HG02571 (cell line): ENCODE data around the gene ARID3A.
"Not testable (repeated sequence)": the region's sequence is repeated elsewhere in the genome, so short reads cannot be mapped to it uniquely, and the experiment has no call there.

Experiments used
- ATAC-seq: cut with Tn5 transposase; IDR thresholded peaks from one replicate; pipeline ENCODE4 v1.9.1; 2021; ENCODE audit warnings: mild to moderate bottlenecking, moderate library complexity; ENCODE audit not compliant: unreplicated experiment

ARID3A gene

DNA sequence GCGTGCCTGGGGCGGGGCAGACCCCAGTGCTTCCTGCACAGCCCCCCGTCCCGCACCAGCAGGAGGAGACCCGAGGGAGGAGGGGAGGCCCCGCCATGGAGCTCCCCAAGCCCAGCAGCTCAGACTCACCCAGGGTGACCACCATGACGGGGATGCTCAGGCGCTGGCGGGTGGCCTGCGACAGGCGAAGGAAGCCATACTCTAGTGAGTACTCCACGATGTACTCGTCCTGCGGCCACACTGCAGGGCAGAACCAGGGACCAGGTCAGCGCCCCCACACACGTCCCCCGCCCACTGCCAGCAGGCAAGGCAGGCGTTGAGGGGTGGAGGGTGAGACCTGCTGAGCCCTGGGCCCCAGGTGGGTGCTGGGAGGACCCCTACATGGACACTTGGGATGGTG is 86.5 kb downstream of the ARID3A start:
- no peak for ATAC-seq

DNA sequence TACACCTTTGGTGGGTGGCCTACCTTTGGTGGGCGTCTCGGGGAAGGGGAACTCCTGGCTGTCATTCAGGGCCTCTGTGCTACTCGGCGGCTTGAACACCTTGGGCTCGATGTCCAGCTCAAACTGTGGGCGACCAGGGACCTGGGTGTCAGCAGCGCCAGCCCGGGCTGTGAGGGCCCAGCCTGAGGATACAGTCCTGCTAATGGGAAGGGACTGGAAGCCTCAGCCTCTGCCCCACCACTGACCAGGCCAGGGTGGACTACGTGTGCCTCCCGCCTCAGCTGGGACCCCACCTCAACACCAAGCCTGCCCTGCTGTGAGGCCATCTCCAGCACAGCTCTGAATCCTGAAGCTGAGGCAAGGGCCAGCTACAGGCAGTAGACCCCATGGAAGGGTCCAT is 87.4 kb downstream of the ARID3A start:
- no peak for ATAC-seq

DNA sequence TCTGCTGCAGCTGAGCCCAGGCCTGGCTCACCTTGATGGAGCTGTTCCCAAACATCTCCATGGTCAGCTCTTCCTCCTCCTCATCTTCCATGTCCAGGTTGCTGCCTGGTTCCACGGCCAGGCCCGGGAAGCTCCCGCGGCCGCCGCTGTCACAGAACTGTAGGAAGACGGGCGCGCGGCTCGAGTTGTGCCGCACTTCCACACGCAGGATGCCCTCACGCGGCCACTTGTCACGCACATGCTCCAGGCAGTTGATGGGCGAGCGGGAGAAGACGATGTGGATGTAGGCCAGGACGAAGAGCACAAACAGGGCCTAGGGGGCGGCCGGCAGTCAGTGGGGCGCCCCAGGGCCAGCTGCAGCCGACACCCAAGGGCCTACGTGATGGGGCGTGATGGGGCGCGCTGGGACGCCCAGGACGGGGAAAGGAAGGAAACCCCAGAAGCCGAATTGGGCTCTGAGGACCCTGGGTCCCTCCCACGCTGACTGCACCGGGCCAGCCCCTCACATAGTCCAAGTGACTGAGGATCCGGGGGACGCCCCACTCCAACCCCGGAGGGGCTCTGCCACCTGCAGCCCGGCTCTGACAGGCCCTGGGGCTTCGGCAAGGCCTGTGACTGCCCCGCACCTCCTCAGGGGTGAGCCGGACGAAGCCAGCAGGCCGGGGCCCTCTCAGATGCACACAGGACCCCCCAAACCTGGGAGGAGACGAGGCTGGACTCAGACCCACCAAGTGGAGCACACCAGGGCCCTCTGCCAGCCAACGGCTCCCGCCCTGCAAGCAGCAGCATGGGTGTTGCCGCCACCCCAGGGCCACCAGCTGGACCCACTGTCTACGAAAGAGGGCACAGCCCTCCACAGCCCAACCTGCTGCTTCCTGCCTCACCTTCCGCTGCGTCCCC is 88.6 kb downstream of the ARID3A start:
- no peak for ATAC-seq

DNA sequence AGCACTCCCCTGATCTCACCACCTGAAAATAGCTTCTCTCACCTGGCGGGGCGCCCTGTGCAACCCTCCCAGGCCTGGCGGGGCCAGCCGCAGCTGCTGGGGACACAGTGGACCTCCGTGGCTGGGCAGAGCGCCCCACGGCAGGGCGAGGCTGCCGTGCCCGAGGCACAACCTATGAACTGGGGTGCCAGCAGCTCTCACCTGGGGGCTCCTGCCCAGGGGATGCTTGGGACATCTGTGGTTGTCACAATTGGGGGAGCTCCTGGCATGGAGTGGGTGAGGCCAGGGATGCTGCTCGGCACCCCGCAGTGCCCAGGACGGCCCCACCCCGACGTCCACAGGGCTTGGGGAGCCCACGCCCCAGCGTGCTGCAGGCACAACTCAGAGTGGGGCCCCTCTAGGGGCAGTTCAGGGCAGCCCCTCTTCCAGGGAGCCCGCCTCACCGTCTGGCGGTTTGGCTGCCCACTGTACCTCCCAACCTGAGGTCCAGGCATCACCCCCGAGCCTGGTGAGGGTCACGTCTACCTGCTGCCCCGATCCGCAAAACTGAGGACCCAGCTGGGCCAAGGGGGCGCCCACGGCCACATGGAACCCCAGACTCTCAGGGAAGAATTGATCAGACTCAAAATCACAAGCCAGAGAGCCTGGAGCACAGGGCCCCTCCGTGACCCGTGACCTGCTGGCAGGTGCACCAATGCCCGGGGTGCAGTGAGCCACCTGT is 89.4 kb downstream of the ARID3A start:
- ATAC-seq = no peak

DNA sequence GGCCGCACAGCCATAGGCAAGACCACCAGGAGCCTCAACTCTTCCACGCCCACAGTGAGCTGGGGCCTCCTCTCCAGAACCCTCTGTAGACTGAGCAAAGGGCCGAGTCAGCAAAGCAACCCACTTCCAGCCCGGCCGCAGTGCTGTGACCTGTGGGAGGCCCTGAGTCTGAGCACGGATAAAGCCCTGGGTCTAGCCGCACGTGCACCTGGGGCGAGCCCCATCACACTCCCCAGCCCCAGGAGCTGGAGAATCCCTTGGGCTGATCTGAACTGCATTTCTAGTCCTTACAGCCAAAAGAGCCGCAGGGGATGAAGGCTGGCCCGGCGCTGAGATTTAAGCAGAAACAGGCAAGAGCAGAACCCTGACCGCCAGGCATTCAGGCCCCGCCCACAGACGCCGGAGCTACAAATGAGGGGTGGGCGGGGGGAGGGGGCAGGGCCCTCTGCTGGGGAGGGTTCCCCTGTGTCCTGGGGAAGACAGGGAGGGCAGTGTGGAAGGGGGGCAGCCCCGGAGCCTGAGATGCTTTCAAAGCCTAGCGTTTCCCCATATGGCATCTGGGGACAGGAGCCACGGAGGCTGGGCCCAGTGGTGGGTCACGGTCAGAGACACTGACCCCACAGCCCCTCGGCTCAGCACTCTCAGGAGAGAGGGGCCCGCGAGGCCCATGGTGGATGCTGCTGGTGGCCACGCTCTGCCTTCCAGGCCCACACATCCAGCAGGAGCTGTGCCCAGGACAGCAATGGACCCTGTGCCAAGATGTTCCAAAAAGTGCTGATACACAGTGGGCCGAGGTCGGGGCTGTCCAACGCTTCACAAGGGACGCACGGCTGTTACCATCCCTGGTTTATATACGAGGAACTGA is 90.2 kb downstream of the ARID3A start:
- ATAC-seq = no peak

DNA sequence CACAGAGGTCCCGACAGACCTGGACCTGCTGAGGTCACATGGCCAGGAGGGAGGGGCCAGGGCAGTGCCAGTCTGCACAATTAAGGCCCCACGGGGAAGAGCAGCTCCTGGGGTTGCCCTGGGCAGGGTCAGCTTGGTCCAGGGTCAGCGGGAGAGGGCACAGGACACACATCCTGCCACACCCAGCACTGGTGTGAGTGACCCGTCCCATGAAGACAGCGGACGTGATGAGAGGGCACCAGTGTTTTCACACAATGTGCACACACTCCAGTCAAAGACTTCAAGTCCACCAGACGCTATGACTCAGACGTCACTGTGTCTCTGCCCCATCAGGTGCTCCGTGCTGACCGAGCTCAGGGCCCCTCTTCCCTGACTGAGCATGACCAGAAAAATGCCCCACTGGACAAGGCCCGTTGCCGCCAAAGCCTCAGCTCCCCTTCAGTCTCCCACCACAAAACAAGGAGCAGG is 90.8 kb downstream of the ARID3A start:
- ATAC-seq = no peak

DNA sequence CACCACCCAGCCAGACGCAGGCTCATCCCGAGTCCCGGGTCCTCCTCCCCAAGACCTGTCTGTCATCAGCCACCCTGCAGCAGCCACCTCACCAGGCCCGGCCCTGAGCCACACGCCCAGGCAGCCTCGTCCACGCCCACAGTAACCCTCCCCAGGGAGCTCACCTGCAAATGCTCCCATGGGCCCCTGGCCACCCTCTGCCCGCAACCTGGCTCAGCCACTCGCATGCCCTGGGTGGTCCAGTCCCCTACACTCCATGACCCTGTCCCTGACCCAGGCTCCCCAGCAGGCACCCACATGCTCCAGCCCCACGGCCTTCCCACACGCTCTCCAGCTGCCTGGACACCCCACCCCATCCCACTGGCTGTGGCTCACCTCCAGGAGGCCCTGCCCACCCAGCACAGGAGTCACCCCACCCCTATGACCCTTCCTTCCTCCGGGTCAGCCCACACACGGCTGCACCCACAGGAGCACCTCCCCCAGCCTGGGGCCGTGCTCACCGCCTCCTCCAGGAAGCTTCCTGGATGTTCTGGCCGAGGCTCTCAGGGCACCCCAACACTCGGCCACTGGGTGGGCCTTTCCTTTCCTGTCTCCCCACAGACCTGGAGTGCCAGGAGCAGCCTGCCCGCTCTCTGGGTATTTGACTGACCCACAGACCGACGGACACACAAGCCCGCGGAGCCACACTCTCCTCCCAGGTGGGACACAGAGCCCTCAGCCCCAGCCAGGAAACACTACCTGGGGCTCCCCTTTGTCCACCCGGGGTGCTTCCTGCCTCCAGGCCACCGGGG is 91.5 kb downstream of the ARID3A start:
- no peak for ATAC-seq

DNA sequence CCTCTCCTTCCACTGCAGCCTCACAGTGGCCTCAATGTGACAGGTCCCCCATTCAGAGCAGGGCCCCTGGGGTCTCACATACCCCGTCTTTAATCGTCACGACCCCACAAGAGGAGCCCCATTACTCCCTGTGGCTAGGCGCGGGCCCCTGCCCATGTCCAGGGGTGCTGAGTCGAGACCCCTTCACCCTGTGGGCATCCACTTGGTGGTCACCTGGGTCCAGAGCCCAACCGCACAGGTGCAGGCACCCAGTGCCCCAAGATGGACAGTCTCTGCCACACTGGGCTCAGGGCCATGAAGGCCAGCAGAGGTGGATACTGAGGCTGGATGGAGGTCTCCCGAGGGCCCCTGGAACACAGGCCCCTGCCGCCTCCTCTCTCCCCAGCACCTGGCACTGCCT is 92.1 kb downstream of the ARID3A start:
- ATAC-seq = no peak

DNA sequence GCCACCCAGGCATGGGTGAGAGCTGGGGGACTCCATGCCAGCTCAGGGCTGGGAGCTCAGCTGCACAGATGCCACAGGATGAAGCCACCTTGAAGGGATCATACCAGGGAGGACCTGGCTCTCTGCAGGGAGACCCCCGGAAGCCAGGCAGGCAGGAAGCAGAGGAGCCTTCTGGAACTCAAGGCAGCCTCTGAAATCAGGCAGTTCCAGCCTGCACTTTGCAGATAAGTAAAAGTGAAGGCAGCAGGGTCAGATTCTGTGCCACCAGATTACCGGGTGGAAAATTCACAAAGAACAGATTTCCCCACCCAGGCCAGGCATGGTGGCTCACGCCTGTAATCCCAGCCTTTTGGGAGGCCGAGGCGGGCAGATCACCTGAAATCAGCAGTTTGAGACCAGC is 92.6 kb downstream of the ARID3A start:
- no peak for ATAC-seq

DNA sequence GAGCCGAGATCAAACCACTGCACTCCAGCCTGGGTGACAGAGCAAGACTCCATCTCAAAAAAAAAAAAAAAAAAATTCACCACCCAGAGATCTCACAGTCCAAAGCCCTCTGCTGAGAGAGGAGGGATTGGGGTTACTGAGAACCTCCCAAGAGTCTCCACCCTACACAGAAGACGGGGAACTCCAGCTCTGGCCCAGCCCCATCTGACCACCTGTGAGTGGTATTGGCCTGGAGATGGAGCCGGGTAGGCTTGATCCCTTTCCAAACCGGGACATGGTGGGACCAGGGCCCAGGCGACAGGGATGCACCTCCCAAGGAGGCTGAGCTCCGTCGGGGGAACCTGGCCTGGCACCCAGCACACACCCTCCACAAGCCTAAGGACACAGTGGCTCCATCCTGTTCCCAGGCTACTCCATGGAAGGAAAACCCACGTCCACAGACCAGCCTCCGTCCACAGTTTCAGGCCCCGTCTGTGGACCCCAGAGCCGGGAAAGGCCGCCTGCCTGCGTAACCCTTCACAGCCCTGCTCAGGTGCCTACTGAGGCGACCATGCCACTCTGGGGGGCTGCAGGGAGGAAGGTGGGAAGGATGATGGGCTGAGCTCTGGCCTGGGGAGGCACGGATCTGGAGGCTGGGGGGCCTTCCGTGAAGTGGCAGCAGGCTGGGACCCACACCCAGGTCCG is 93.2 kb downstream of the ARID3A start:
- no peak for ATAC-seq

DNA sequence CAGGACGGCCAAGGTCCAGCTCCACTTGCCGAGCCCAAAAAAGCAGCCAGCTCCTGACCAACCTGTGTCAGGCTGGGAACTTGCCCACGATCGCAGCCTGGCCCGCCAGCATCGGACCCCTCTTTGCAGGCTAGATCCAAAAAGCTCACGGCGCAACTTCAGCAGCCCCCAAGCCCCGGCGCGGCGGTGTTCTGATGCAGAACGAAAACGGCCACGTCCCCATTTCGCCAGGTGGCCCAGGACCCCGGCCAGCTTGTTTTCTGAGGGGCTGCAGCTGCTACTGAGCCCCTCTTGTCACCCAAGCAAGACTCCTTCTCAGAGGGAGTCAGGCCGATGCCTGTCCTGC is 93.8 kb downstream of the ARID3A start:
- ATAC-seq = no peak

DNA sequence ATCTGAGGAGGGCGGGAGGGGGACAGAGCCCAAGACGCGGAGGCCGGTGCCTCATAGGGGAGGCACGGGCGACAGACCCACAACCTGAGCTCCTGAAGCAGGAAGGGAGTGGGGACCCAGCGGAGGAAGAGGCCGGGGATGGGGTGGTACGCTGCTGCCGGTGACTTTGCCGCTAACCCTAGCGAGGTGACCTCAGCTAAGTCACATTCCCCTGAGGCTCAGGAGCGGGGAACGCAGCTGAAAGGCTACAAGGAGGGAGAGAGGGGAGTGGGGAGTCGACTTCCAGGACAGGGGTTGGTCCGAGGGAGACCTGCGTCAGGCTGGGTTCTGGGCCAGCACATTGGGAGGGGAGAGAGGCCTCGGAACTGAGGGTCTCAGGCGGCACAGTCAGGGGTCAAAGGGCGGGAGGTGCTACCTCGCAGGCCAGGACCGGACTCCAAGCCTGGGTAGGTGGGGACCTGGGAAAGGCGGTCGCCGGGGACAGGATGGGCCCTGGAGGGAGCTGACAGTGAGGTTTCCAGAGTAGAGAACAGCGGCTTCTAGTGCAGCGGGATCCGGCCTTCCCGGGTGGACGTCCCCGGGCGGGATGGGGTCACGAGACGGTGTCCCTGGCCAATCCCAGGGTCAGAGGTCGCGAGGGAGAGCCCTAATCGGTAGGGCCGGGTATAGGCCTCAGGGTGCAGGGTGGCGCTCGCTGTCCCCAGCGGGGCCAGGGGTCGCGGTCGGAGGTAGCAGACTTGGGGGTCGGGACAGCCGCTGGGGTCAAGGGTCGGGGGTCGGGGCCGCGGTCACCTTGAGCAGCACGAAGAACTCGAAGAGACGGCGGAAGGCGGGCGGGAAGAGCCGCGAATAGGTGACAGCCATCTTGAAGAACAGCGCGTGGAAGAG is 94.4 kb downstream of the ARID3A start:
- no peak for ATAC-seq

DNA sequence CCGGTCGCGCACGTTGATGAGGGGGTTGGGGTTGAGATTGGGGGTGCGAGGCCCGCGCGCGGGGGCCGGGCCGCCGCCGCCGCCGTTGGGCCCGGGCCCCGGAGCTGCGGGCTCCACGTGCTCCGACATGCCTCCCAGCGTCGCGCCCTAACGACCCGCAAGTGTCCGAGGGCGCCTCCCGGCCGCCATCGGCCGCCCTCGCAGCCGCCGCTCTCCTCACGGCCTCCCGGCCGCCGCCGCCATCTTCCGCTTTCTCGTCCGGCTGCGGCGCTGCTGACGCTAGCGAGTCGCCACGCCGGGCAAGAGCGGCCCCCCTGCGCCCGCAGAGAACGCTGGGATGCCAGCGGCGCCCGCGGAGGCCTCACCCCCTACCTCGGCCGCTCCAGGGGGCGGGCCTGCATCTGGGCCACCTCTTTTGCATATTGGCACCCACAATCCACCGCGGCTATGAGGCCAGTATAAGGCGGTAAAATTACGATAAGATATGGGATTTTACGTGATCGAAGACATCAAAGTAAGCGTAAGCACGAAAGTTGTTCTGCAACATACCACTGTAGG is 95.1 kb downstream of the ARID3A start, which contains the start of gene TMEM259:
TMEM259 (minus strand) TSS at position 256 of the 558 bp plus-strand sequence; CDS start at position 129, 127 bp downstream.
- peak; percentile 70 for ATAC-seq

DNA sequence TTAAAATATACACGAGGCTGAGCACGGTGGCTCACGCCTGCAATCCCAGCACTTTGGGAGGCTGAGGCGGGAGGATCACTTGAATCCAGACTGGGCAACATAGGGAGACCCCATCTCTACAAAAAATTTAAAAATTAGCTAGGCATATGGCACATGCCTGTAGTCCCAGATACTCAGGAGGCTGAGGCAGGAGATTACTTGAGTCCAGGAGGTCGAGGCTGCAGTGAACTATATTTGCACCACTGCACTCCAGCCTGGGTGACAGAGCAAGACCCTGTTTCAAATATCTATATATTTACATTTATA is 98.0 kb downstream of the ARID3A start:
- not testable (repeated sequence) for ATAC-seq

DNA sequence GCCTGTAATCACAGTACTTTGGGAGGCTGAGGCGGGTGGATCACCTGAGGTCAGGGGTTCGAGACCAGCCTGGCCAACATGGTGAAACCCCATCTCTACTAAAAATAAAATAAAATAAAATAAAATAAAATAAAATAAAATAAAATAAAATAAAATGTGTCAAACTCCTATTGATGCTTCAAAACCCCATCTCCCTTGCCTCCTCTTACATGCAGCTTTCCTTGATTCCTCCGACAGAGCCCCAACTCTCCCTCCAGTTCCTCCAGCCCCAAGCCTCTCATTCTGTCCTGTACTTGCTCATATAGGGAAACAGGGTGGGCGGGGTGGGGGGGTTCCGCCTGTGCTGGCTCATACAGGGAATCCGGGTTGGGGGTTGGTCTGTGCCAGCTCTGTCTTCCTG is 99.2 kb downstream of the ARID3A start:
- not testable (repeated sequence) for ATAC-seq
